IPS-11a (cell line): ENCODE results near the gene VSIG8.
"Not testable (repeated sequence)": the region's sequence is repeated elsewhere in the genome, so short reads cannot be mapped to it uniquely, and the experiment has no call there.

Experiments
- H3K4me3 ChIP-seq: one replicate; pipeline ENCODE4 v1.5.1; 2013; ENCODE audit warnings: low read depth, low read length, control low read depth

VSIG8 gene, protein sequence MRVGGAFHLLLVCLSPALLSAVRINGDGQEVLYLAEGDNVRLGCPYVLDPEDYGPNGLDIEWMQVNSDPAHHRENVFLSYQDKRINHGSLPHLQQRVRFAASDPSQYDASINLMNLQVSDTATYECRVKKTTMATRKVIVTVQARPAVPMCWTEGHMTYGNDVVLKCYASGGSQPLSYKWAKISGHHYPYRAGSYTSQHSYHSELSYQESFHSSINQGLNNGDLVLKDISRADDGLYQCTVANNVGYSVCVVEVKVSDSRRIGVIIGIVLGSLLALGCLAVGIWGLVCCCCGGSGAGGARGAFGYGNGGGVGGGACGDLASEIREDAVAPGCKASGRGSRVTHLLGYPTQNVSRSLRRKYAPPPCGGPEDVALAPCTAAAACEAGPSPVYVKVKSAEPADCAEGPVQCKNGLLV

GRCh38 chr1:159862557-159862956 is at the start of gene VSIG8:
VSIG8 (minus strand) TSS chr1:159862657; CDS start chr1:159862521, 136 bp downstream.
- H3K4me3 ChIP-seq, result no peak within 1 kb of the TSS

DNA sequence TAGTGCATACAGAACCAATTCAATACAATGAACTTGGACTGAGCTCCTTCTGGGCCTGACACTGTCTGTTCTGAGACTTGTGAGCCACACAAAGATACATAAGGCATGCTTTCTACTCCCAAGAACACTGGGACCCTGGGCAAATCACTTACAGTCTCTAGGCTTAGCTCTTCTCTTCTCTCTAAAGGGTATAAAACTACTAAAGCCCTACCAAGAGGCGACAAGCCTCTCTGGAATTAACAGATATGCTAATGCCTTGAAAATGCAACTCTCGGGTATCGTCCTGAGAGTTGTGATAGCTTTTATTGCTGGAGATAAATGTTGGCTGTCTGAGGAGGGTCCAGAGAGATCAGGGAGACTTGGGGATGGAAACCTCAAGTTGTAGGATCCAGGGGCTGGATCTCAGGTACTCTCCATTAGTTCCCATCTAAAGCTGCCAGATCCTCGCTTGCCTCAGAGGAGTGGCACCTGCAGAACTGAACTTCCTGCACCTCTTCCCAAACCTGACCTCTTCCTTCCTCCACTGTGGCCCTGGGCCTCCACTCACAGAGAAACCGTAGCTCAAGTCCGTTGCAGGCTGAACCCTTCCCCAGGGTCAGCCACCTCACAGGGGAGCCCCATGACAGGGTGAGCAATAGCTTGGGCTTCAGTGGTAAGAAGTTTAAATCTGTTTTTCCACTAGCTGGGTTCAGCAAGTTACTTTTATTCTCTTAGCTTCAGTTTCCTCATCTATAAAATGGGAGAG is 49.0 kb upstream of the VSIG8 start:
- H3K4me3 ChIP-seq, result no peak overlapping the region

GRCh38 chr1:159908031-159908940 is 45.8 kb upstream of the VSIG8 start:
- H3K4me3 ChIP-seq, result no peak overlapping the region

GRCh38 chr1:159906960-159907359 is 44.5 kb upstream of the VSIG8 start:
- H3K4me3 ChIP-seq, result no peak overlapping the region

GRCh38 chr1:159904036-159904435 is 41.6 kb upstream of the VSIG8 start:
- not testable (repeated sequence) for H3K4me3 ChIP-seq

- no peak overlapping the region for H3K4me3 ChIP-seq
Observed at GRCh38 chr1:159902541-159902940, 40.1 kb upstream of the VSIG8 start.

DNA sequence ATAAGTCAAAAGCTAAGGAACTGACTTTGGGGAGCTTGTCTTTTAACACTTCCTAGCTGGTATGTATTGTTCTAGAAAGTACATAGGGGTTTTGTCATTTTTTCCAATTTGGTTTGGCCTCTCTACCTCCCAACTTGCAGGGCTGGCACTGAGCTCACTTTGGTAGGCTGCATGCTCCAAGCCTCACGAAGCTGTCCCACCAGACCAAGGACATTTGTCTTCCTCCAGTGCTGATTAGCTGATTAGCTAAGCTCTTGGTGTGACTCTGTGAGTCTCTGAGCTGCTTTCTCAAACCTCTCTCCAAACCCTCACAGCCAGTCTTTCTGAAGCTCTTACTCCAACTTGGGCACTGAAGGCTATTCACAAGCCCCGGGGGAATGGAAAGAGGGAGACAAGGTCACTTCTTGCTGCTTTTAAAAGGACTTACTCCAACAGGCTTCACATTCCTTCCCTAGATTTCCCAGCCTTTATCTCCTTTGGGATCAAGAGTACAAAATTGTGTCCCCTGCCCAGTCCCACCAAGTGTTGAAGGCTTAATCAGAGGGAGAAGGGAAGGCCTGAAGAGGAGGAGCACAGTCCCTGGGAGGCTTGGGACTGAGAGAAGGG is 38.4 kb upstream of the VSIG8 start:
- no peak overlapping the region for H3K4me3 ChIP-seq

GRCh38 chr1:159900086-159900680 is 37.7 kb upstream of the VSIG8 start, which contains the start of gene CFAP45:
CFAP45 (minus strand) TSS chr1:159900165; CDS start chr1:159900098, 67 bp downstream.
- no peak within 1 kb of the TSS for H3K4me3 ChIP-seq

GRCh38 chr1:159899634-159900033 is 37.2 kb upstream of the VSIG8 start:
- H3K4me3 ChIP-seq, result not testable (repeated sequence)

DNA sequence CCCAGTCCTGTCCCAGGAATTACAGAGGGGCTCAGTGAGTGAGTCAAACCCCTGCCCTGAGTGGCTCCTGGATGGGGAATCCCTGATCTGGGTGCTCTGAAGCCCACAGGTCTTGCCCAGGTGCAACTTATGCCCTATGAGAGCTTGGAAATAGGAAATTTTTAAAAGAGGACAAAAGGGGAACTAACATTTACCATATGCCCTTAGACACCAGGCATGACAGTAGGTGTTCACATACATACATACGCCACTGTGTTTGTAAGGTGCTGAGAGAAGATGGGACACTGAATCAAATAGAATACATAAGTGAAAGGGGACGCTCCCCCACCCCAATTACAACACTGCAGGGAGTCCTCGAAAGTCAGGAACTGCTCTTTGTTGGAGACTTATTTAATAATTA is 36.1 kb upstream of the VSIG8 start:
- H3K4me3 ChIP-seq, result no peak overlapping the region

DNA sequence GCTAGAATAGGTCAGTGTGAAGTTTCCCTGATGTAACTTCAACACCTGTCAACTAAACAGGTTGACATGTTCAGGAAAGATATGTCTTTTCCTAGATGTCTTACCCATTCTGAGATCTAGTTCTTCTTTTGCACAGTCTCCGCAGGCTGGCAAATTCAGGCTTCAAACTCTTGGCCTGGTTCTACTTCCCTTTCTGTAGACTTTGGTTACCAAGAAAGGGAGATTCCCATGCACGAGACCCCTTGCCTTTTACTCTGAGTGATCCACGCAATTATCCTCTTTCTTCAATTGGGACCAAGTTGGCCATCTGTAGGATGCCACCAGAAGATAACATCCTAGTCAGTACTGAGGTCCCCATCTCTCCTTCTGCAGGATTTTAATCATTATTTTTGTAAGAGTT is 35.5 kb upstream of the VSIG8 start:
- no peak overlapping the region for H3K4me3 ChIP-seq

DNA sequence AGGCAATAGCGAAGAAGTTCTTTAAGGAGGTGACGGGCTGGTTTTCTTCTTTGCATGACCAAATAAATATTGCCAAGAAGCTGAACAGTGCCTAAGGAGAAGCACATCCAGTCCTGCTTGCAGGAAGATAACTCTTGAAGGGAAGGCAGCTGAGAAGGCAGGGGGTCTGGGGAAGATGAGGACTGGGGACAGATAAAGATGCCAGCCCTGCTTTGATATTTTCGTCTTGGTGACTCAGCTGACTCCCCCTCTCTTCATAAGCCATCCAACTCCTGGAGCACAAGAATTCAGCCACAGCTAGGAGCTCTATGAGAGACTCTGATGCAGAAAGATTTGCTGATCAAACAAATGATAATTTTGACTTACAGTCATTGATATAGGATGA is 34.1 kb upstream of the VSIG8 start:
- H3K4me3 ChIP-seq, result no peak overlapping the region

GRCh38 chr1:159895836-159896545 is 33.5 kb upstream of the VSIG8 start:
- H3K4me3 ChIP-seq, result no peak overlapping the region

DNA sequence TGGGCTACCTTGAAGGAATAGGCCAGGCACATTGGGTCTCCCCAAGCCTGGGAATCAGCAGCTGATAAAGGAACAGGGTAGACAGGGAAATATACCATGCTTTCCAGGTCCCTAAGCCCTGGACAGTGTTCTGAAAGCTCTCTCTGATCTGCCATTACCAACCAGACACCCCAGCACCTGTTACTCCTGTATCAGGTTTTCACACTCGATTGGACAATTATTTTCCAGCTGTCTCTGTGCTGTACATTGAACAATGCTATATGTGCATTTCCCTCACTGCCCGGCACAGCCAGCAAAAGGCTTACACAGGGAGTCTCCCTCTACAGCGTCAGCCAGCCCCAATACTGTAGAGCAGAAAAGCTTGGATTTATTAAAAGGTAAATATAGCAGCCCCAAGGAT is 32.8 kb upstream of the VSIG8 start:
- H3K4me3 ChIP-seq, result no peak overlapping the region

DNA sequence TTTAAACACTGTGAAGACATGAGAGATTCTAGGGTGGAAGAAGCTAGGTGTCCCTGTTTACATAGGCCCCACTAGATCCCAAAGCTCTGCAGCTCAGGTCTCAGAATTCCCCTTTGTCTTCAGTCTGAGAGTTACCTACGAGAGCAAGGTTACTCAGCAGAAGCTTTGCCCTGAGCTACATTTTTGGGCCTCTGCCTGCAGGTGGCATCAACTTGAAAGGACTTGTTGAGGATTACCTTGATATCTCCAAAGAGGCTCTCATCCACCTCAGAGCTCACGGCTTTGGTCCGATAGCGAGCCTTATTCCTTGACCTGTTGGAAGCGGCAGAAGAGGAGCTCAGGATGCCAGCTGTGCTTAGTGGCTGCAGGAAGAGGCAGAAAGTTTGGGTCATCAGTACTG is 30.5 kb upstream of the VSIG8 start:
- H3K4me3 ChIP-seq, result no peak overlapping the region

DNA sequence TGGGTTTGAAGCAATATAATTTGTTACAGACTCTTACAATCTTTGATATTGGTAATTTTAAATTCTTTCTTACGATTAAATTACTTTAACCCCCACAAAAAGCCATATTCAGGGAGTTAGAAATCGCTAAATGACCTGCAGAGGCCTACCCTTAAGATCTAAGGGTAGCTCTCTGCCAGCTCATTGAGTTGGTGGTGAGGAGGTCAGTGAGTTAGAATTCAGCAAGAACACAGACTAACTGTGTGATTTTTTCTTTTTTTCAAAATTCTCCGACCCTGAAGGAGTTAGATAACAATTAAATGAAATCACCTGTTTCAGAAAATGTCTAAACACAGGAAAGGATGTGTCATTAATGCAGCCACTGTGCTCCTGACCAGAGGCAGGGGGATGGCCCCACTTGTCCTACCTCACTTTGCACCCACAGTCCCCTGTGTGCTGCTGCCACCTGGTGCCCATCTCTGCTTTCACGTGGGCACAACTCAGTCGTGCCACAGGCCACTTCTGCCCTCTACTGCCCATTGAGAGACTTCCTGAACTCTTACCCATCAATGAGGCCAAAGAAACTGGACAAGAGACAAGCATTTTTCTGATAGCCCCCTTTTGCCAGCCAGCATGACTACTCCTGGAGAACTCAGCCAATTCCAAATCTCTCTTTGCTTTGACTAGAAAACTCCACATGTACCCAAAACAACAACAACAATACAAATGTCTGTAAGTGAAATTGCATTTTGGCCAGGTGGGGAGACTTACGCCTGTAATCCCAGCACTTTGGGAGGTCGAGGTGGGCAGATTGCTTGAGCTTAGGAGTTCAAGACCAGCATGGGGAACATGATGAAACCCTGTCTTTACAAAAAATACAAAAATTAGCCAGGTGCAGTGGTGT is 29.1 kb upstream of the VSIG8 start:
- no peak overlapping the region for H3K4me3 ChIP-seq

- no peak overlapping the region for H3K4me3 ChIP-seq
Observed at GRCh38 chr1:159890390-159890789, 27.9 kb upstream of the VSIG8 start.

GRCh38 chr1:159889821-159890252 is 27.4 kb upstream of the VSIG8 start:
- H3K4me3 ChIP-seq, result no peak overlapping the region

DNA sequence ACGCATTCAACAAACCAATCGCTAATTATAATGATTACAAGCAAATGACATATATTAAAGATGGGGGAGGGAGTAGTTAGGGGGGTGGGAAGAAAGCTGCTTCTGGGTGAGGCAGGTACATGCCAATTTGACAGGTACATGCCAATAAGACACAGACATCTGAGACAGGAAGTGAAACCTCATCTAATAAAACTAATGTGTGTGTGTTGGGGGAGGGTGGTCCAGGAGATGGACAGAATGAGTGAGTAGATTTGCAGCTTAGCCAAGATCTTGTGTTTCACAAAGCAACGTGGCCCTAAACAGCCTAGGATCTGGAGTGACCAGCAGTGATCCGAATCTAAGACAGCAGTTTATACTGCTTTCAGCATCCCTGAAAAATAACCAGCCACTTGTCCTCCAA is 26.7 kb upstream of the VSIG8 start:
- H3K4me3 ChIP-seq, result no peak overlapping the region
